HepG2 (cell line): ENCODE data around the gene SAP30. TPM values are rescaled to one million over a fixed set of nuclear protein-coding genes. Genes with fewer than 3 reads are reported as not detected.

Experiments
- POLR2A ChIP-seq, 2 experiments: IDR thresholded peaks; 2 replicates each; pipeline ENCODE4 v1.6.1; 2011; ENCODE audit warnings: low read depth in 2 of 2, low read length in 2 of 2, mild to moderate bottlenecking in 1 of 2, moderate library complexity in 1 of 2; ENCODE audit not compliant: insufficient read depth in 1 of 2
- SMAD1 ChIP-seq: sonication (generic); formaldehyde crosslinking; IDR thresholded peaks from 2 replicates; pipeline ENCODE4 v1.4.0; 2020; ENCODE audit warnings: missing genetic modification reagents, low read depth, mild to moderate bottlenecking, borderline replicate concordance
- ZFX ChIP-seq: sonication (generic); formaldehyde crosslinking; IDR thresholded peaks from 2 replicates; pipeline ENCODE4 v1.4.0; 2020; ENCODE audit warnings: mild to moderate bottlenecking, low read depth, missing genetic modification reagents, moderate library complexity
- ZSCAN20 ChIP-seq: sonication (generic); formaldehyde crosslinking; IDR thresholded peaks from 2 replicates; pipeline ENCODE4 v1.4.0; 2020; ENCODE audit warnings: missing genetic modification reagents, mild to moderate bottlenecking, borderline replicate concordance
- polyA plus RNA-seq, 8 experiments: library from polyadenylated mRNA; depleted of rRNA in 3 of 8; stranded (reverse) in 7 of 8; unstranded in 1 of 8; fragments of >200 nt; fragmentation: Illumina TruSeq in 4 of 8; extraction: Trizol in 4 of 8; gene quantifications; 2 replicates each; pipeline versions ENCODE4 v1.2.1 to v1.2.3, GENCODE V29; 2011 to 2016; ENCODE audit warnings: low read depth in 4 of 8, missing spikeins in 1 of 8, mixed read lengths in 1 of 8; ENCODE audit not compliant: insufficient read depth in 1 of 8
- total RNA-seq, 5 experiments: library from RNA; depleted of rRNA; stranded (reverse); fragments of >200 nt; fragmentation: Illumina TruSeq; extraction: Trizol; gene quantifications; 2 replicates each; pipeline ENCODE4 v1.2.3, GENCODE V29; 2016; ENCODE audit warnings: low read depth in 1 of 5
- TF ChIP-seq, protein P1 (sequence below): sonication (generic); formaldehyde crosslinking; IDR thresholded peaks from 2 replicates; pipeline ENCODE4 v1.5.1; 2020; ENCODE audit warnings: mild to moderate bottlenecking, missing genetic modification reagents, borderline replicate concordance
- TF ChIP-seq, protein P2 (sequence below): sonication (generic); formaldehyde crosslinking; IDR thresholded peaks from 2 replicates; pipeline ENCODE4 v1.4.0; 2020; ENCODE audit warnings: missing genetic modification reagents
- TF ChIP-seq, protein P3 (sequence below): sonication (generic); formaldehyde crosslinking; IDR thresholded peaks from 2 replicates; pipeline ENCODE4 v1.4.0; 2020; ENCODE audit warnings: missing genetic modification reagents
- TF ChIP-seq, protein P4 (sequence below): sonication (generic); formaldehyde crosslinking; IDR thresholded peaks from 2 replicates; pipeline ENCODE4 v1.4.0; 2020; ENCODE audit warnings: missing genetic modification reagents
- TF ChIP-seq, protein P5 (sequence below): sonication (generic); formaldehyde crosslinking; IDR thresholded peaks from 2 replicates; pipeline ENCODE4 v1.4.0; 2020; ENCODE audit warnings: mild to moderate bottlenecking, missing genetic modification reagents
- TF ChIP-seq, protein P6 (sequence below): sonication (generic); formaldehyde crosslinking; IDR thresholded peaks from 2 replicates; pipeline ENCODE4 v1.8.0; 2022; ENCODE audit warnings: low read depth, missing genetic modification reagents

SAP30 gene
- total and polyA plus RNA-seq, 2 of the 13 experiments (the other 11 are each of a cell fraction or from before 2014, with no cell fraction given): 14.2 to 25.1 TPM

DNA sequence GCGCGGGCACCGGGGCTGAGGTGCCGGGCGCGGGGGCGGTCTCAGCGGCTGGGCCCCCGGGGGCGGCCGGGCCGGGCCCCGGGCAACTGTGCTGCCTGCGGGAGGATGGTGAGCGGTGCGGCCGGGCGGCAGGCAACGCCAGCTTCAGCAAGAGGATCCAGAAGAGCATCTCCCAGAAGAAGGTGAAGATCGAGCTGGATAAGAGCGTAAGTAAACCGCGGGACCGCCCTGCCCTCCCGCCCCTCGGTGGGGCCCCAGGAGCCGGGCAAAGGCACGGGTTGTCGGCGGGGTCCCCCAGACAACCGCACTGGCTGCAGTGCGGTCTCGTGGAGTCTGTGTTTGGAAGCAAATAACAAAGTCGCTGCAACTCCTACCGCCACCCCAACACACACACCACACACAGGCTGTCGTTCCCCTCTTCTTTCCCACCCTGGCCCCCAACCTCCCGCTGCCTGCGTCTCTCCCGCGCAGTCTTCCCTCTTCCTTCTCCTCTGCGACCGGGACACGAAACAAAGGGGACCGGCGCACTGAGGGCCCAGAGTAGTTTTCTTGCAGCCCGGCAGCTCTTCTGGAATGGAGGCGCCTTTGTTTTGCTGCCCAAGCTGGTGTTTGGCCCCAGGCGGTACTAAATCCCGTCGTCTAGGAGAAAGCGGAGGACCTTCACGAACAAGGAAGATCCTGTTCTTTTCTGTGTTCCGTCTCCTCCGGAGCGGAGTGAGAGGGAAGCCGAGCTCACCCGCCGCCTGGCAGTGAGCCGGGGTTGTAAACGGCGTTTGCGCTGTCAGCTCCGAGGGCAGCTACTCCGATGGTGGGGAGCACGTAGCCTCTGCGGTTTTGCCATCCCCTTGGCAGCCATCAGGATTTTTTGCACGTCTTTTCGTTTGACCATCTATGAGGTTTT, 788 bp downstream of the SAP30 start (continued):
- TF ChIP-seq, protein P1, sequence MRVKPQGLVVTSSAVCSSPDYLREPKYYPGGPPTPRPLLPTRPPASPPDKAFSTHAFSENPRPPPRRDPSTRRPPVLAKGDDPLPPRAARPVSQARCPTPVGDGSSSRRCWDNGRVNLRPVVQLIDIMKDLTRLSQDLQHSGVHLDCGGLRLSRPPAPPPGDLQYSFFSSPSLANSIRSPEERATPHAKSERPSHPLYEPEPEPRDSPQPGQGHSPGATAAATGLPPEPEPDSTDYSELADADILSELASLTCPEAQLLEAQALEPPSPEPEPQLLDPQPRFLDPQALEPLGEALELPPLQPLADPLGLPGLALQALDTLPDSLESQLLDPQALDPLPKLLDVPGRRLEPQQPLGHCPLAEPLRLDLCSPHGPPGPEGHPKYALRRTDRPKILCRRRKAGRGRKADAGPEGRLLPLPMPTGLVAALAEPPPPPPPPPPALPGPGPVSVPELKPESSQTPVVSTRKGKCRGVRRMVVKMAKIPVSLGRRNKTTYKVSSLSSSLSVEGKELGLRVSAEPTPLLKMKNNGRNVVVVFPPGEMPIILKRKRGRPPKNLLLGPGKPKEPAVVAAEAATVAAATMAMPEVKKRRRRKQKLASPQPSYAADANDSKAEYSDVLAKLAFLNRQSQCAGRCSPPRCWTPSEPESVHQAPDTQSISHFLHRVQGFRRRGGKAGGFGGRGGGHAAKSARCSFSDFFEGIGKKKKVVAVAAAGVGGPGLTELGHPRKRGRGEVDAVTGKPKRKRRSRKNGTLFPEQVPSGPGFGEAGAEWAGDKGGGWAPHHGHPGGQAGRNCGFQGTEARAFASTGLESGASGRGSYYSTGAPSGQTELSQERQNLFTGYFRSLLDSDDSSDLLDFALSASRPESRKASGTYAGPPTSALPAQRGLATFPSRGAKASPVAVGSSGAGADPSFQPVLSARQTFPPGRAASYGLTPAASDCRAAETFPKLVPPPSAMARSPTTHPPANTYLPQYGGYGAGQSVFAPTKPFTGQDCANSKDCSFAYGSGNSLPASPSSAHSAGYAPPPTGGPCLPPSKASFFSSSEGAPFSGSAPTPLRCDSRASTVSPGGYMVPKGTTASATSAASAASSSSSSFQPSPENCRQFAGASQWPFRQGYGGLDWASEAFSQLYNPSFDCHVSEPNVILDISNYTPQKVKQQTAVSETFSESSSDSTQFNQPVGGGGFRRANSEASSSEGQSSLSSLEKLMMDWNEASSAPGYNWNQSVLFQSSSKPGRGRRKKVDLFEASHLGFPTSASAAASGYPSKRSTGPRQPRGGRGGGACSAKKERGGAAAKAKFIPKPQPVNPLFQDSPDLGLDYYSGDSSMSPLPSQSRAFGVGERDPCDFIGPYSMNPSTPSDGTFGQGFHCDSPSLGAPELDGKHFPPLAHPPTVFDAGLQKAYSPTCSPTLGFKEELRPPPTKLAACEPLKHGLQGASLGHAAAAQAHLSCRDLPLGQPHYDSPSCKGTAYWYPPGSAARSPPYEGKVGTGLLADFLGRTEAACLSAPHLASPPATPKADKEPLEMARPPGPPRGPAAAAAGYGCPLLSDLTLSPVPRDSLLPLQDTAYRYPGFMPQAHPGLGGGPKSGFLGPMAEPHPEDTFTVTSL (CRISPR knock-in tag): no peak
- TF ChIP-seq, protein P2, sequence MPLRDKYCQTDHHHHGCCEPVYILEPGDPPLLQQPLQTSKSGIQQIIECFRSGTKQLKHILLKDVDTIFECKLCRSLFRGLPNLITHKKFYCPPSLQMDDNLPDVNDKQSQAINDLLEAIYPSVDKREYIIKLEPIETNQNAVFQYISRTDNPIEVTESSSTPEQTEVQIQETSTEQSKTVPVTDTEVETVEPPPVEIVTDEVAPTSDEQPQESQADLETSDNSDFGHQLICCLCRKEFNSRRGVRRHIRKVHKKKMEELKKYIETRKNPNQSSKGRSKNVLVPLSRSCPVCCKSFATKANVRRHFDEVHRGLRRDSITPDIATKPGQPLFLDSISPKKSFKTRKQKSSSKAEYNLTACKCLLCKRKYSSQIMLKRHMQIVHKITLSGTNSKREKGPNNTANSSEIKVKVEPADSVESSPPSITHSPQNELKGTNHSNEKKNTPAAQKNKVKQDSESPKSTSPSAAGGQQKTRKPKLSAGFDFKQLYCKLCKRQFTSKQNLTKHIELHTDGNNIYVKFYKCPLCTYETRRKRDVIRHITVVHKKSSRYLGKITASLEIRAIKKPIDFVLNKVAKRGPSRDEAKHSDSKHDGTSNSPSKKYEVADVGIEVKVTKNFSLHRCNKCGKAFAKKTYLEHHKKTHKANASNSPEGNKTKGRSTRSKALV (CRISPR knock-in tag): peak; percentile 43; the same call in 1 of the 2 replicates
- peak; percentile 36 for TF ChIP-seq ZFX (CRISPR knock-in tag)
- 0 out of 2 replicates have a peak, but pooled peaks have one; percentile 6 for TF ChIP-seq ZSCAN20 (CRISPR knock-in tag)
- TF ChIP-seq POLR2A (IDR thresholded peaks at IDR 0.05; ENCODE audit: insufficient read depth in 1 of 2, low read depth in 2 of 2, low read length in 2 of 2): peak in 1 of 2 experiments; percentile 32; a peak in 1 of 4 replicates
- TF ChIP-seq, protein P3, sequence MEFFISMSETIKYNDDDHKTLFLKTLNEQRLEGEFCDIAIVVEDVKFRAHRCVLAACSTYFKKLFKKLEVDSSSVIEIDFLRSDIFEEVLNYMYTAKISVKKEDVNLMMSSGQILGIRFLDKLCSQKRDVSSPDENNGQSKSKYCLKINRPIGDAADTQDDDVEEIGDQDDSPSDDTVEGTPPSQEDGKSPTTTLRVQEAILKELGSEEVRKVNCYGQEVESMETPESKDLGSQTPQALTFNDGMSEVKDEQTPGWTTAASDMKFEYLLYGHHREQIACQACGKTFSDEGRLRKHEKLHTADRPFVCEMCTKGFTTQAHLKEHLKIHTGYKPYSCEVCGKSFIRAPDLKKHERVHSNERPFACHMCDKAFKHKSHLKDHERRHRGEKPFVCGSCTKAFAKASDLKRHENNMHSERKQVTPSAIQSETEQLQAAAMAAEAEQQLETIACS: peak; percentile 46; the same call in 1 of the 2 replicates
- TF ChIP-seq, protein P4, sequence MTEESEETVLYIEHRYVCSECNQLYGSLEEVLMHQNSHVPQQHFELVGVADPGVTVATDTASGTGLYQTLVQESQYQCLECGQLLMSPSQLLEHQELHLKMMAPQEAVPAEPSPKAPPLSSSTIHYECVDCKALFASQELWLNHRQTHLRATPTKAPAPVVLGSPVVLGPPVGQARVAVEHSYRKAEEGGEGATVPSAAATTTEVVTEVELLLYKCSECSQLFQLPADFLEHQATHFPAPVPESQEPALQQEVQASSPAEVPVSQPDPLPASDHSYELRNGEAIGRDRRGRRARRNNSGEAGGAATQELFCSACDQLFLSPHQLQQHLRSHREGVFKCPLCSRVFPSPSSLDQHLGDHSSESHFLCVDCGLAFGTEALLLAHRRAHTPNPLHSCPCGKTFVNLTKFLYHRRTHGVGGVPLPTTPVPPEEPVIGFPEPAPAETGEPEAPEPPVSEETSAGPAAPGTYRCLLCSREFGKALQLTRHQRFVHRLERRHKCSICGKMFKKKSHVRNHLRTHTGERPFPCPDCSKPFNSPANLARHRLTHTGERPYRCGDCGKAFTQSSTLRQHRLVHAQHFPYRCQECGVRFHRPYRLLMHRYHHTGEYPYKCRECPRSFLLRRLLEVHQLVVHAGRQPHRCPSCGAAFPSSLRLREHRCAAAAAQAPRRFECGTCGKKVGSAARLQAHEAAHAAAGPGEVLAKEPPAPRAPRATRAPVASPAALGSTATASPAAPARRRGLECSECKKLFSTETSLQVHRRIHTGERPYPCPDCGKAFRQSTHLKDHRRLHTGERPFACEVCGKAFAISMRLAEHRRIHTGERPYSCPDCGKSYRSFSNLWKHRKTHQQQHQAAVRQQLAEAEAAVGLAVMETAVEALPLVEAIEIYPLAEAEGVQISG: peak; percentile 39; the same call in 1 of the 2 replicates
- TF ChIP-seq, protein P5, sequence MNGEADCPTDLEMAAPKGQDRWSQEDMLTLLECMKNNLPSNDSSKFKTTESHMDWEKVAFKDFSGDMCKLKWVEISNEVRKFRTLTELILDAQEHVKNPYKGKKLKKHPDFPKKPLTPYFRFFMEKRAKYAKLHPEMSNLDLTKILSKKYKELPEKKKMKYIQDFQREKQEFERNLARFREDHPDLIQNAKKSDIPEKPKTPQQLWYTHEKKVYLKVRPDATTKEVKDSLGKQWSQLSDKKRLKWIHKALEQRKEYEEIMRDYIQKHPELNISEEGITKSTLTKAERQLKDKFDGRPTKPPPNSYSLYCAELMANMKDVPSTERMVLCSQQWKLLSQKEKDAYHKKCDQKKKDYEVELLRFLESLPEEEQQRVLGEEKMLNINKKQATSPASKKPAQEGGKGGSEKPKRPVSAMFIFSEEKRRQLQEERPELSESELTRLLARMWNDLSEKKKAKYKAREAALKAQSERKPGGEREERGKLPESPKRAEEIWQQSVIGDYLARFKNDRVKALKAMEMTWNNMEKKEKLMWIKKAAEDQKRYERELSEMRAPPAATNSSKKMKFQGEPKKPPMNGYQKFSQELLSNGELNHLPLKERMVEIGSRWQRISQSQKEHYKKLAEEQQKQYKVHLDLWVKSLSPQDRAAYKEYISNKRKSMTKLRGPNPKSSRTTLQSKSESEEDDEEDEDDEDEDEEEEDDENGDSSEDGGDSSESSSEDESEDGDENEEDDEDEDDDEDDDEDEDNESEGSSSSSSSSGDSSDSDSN: peak; percentile 90
- TF ChIP-seq SMAD1 (CRISPR knock-in tag): 0 out of 2 replicates have a peak, but pooled peaks have one; percentile 50
- TF ChIP-seq, protein P6, sequence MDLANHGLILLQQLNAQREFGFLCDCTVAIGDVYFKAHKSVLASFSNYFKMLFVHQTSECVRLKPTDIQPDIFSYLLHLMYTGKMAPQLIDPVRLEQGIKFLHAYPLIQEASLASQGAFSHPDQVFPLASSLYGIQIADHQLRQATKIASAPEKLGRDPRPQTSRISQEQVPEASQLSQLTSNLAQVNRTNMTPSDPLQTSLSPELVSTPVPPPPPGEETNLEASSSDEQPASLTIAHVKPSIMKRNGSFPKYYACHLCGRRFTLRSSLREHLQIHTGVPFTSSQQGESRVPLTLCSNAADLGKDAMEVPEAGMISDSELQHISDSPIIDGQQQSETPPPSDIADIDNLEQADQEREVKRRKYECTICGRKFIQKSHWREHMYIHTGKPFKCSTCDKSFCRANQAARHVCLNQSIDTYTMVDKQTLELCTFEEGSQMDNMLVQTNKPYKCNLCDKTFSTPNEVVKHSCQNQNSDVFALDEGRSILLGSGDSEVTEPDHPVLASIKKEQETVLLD (CRISPR knock-in tag): no peak
